Measurements from ENCODE around the gene ICAM1.

ICAM1 gene

GRCh38 chr19:10295305-10295846, 24.5 kb downstream of the ICAM1 start:
- peak; percentile 50 for DNase-seq

DNA sequence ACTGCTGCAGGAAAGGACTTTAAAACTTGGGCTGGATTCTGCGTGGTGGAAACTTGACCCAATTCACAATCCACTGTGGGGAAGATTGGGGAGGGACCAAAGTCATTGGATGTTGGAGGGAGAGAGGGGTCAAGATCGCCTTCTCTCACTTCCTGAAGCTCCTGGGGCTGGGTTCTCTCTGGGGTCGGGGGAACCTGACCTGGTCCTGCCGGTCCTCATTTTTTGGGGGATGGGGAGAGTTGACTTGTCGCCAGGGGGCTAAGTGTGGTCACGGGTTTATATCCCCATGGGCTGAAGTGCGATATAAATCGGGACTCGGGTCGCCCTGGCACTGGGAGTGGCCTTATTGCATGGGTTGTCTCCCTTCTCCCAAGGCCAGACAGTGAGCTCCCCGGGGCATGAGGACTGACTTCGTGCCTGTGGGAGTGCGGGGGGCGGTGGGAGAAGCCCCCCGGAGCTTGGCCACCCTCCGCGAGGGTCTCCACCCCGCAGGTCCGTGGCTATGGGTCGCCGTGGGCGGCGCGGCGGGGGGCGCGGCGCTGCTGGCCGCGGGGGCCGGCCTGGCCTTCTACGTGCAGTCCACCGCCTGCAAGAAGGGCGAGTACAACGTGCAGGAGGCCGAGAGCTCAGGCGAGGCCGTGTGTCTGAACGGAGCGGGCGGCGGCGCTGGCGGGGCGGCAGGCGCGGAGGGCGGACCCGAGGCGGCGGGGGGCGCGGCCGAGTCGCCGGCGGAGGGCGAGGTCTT, 25.1 kb downstream of the ICAM1 start:
- DNase-seq, result no peak

DNA sequence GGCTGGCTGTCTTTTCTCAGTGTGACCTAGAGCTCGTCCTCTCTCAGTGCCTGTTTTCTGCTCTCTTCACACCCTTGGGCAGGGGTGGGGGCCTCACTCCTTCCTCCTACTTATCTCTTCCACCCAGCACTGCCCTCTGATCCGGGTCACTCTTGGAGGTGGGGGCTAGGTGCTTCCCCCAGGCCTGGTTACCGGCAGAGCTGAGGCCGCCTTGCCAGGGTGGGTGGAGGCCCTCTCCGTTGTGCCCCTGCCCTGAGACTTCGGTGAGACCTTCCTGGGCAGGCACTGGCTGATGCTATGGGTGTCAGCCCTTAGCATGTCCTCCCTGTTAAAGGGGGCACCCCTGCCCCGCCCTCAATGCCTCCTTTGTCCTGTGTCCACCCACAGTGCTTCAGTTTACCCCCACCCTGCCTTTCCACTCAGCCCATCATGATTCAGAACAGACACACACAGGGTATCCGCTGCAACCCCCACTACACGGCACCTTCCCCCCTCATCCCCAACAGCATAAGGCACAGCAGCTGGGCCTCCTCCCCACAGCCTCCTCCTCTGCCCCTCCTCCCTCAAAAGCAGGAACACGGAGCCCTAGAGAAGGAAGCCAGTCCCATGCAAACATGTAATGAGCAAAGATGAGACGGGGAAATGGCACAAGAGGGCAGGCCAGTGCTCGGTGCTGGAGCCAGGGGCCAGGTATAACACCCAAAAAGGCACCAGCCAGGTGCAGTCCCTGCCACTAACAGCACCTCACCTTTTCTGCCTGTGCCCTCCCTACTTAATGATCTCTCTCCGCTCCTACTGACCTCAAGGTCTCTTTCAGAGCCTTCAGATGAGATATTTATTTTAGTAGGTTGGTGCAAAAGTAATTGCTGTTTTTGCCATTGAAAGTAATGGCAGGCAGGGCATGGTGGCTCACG, 28.9 kb downstream of the ICAM1 start:
- no peak for DNase-seq

DNA sequence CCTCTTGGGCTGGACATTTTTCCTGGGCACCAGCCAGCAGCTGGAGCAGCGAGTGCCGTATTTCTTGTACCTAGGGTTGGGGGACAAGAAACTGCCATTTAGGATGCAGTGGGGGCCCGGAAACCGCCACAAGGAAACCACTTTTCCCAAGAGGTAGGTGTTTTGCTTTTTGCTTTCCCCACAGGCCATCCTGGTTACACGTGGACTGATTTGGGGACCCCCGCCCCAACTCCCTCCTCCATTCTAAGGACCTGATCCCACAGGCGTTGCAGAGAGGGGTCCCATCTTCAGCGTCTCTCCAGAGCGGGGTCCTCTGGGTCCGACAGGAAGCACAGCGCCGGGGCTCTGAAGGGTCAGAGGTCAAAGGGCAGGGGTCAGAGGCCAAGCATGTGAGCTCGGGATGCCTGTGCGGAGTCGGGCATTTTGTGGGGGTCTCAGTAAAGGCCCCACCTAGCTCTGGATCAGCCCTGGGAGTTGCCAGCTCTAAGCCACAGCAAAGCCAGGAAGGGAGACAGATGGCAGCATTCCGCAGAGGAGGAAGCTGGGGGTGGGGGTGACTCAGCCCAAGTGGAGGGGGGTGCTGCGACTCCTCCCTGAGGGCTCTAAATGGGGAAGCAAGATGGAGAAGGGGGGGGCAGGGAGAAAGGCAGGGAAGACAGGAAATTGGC, 34.4 kb downstream of the ICAM1 start:
- no peak for DNase-seq

DNA sequence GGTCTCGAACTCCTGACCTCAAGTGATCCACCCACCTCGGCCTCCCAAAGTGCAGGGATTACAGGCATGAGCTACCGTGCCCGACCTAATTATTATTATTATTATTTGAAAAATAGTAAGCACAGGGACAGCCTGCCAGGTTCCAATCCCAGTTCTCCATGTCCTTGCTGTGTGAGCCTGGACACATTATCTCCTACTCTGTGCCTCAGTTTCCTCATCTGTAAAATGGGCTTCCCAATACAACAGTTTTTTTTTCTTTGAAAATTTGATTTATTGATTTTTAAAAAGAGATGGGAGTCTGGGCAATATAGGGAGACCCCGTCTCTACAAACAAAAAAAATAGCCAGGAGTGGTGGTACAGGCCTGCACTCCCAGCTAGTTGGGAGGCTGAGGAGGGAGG, 35.4 kb downstream of the ICAM1 start:
- no peak for DNase-seq

- no peak for DNase-seq
These were observed 38.5 kb downstream of the ICAM1 start, which contains the start of gene ZGLP1 for GRCh38 chr19:10309423-10309822. Gene ZGLP1 (minus strand): TSS chr19:10309815.

- peak; percentile 93 for DNase-seq
These were observed 44.7 kb downstream of the ICAM1 start, which contains the start of gene FDX2 for GRCh38 chr19:10315335-10316214. Gene FDX2 (minus strand): TSS chr19:10316015. CDS start chr19:10315996, 19 bp downstream.

- DNase-seq, result no peak
These were observed 45.5 kb downstream of the ICAM1 start for GRCh38 chr19:10316229-10317044.

DNA sequence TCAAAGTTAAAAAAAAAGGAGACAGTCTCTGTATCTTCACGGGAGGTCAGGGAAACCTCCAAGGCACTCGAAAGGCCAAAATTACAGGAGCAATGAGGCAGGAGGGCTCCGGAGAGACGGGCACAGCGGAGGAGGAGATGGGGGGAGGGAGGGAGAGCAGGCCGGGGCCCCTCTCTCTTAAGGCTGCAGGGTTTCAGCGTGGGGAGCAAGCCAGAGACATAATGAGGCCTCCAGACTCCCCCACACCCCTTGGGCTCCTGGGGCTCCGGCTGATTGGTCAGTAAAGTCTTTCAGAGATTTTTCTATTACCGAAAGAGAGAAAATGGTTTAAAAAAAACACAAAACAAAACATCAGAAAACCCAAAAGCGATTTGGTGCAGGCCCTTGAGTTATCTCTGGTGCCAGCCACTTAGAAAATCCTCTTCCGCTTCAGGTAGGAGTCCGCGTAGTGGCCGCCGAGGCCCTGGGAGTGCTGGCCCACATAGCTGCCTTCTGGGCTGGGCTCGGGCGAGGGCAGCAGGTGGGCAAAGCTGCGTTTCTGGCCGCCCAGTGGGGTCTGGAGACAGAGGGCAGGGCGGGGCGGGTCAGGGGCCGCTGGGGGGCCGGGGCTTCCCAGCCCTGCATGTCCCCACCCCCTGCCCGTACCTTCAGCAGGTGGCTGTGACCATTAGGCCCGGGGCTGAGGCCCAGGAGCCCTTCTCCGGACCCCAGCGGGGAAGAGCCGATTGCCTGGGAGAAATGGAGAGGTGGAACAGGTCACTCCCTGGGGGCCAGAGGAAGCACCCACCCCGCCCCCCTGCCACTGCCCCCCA, 46.3 kb downstream of the ICAM1 start:
- no peak for DNase-seq

GRCh38 chr19:10317857-10318462, 47.0 kb downstream of the ICAM1 start:
- no peak for DNase-seq

- no peak for DNase-seq
These were observed 48.1 kb downstream of the ICAM1 start for GRCh38 chr19:10318807-10319682.

- no peak for DNase-seq
These were observed 49.9 kb downstream of the ICAM1 start for GRCh38 chr19:10320602-10321416.

DNA sequence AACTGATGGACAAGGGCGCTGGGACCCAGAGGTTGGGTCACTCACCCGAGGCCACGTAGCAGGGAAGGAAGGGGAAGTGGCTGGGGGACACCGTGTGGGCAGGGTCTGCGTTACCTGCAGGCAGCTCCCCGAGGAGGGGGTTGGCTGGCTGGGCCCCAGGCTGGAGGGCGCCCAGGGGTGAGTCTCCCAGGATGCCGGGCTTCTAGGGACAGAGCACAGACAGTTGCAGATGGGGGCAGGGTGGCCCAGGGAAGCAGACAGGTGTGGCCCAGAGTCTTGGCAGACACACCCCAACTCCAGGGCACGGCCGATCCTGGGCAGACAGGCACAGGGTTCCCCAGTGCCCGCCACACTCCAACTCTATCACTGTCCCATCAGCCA, 50.5 kb downstream of the ICAM1 start:
- DNase-seq, result no peak

GRCh38 chr19:10321874-10322835, 51.2 kb downstream of the ICAM1 start:
- no peak for DNase-seq

DNA sequence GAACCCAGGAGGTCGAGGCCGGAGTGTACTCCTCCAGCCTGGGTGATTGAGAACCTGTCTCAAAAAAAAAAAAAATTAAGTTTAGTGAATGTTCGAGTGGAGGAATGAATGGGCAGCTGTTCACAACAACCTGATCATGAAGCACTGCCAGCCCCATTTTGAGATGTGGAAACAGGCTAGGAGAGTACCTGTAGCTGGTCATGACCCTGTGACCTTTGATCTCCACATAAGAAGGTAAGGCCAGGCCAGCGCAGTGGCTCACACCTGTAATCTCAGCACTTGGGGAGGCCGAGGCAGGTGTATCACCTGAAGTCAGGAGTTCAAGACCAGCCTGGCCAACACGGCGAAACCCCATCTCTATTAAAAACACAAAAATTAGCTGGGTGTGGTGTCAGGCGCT, 54.8 kb downstream of the ICAM1 start:
- DNase-seq, result no peak

DNA sequence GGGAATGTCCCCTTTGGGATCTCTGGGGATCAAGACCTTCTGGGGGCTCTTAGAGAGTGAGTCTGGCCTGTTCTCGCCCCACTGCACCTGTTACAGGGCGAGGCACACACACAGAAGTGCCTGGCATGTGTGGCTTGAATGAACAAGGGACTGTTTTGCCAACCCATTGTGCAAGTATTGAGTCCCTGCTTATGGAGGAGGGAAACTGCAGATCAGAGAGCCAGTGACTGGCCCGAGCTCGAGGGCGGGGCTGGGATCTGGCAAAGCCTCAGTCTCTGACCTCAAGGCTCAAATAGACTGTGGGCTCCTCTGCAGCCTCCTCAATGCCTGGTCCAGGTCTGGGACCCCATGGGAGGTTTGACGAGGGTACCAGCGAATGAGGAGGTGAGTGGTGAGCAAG, 56.9 kb downstream of the ICAM1 start:
- no peak for DNase-seq

Measured in activated T-cell treated with anti-CD3 and anti-CD28 coated beads for 4 hours (primary cell).